Motor neuron (in vitro differentiated cells): Measurements from ENCODE around the gene SLC49A3. TPM values are rescaled to one million over a fixed set of nuclear protein-coding genes. Genes with fewer than 3 reads are reported as not detected.

Experiments used
- ATAC-seq, 8 experiments: fragments of 200-7000 bp; cut with Tn5 transposase; replicated peaks in 6 of 8; 2 replicates each; pipeline ENCODE4 v1.8.0; 2021; ENCODE audit warnings: mild to moderate bottlenecking in 8 of 8, moderate library complexity in 8 of 8
- H3K27ac ChIP-seq, 2 donors: fragments of 250-450 bp; sonication (Bioruptor Pico); 2 replicates each; pipeline ENCODE4 v1.9.0; 2021; ENCODE audit warnings: antibody characterized with exemption in 2 of 2, mild to moderate bottlenecking in 2 of 2, moderate library complexity in 1 of 2
- H3K4me1 ChIP-seq, 2 donors: fragments of 250-450 bp; sonication (Bioruptor Pico); replicated peaks in 1 of 2; 2 replicates each; pipeline ENCODE4 v1.6.1; 2021; ENCODE audit warnings: antibody characterized with exemption in 2 of 2, mild to moderate bottlenecking in 2 of 2, moderate library complexity in 1 of 2
- H3K4me3 ChIP-seq, 5 donors: fragments of 250-450 bp; sonication (Bioruptor Pico); 2 replicates each; pipeline ENCODE4 v1.9.0; 2021; ENCODE audit warnings: antibody characterized with exemption in 5 of 5, mild to moderate bottlenecking in 5 of 5, moderate library complexity in 4 of 5
- WGBS, 10 experiments: fragments of 450-650 bp; shearing (Covaris generic); methylation state at CpG; one replicate each; pipeline ENCODE4 v1.0.0; 2022; 5-methylcytosine and 5-hydroxymethylcytosine counted together
- in situ Hi-C, 9 experiments: fragments of 400-800 bp; cut with MboI; loops; one replicate each; pipeline ENCODE4 v1.15.0; 2021; ENCODE audit warnings: low sequenced_read_pairs in 9 of 9, low pct_unique_long_range_greater_than_20kb in 2 of 9; ENCODE audit not compliant: unreplicated experiment in 9 of 9
- total RNA-seq, 8 experiments: library from RNA; unstranded; fragments of 300-600 nt; gene quantifications; 2 replicates each; pipeline versions ENCODE4 v1.2.3 to v1.2.4, GENCODE V29; 2022

Gene SLC49A3
- total RNA-seq, 8 experiments from 2014 or later, result 0.13 to 1.7 (median 0.37) TPM; not detected in 2

GRCh38 chr4:729336-730315 is 40.7 kb upstream of the SLC49A3 start:
- ATAC-seq, result no peak
- Histone ChIP-seq H3K4me1 (peaks cover 4 to 18% of the 10 kb centered on the region in 2 donors), H3K4me3 (no peak overlapping the region), H3K27ac (no peak overlapping the region)
- WGBS, 10 experiments, result 78 to 100% (median 93%) methylated on average over 1 to 9 of the region's 20 CpGs
- in situ Hi-C loops, result no loop called here

- H3K4me3 ChIP-seq, result no peak overlapping the region
- ATAC-seq, result no peak
- 63 to 100% (median 88%) methylated on average over 1 to 6 of the region's 6 CpGs; no CpG with 5 or more reads in 1 of the 10 experiments for WGBS, 10 experiments
- H3K27ac ChIP-seq, result peak overlapping the region in 1 of 2 donors; percentile 1
- in situ Hi-C loops, result no loop called here
- peaks cover 4 to 18% of the 10 kb centered on the region in 2 donors for H3K4me1 ChIP-seq
Observed at GRCh38 chr4:727576-727975, 38.6 kb upstream of the SLC49A3 start.

GRCh38 chr4:726838-727237 is 37.9 kb upstream of the SLC49A3 start:
- Histone ChIP-seq H3K4me3 (no peak overlapping the region), H3K27ac (peak overlapping the region in 1 of 2 donors; percentile 71), H3K4me1 (peaks cover 4 to 18% of the 10 kb centered on the region in 2 donors)
- peak in 7 of 8 experiments; percentile 24 to 92 (median 88) for ATAC-seq
- WGBS, 10 experiments, result 25 to 100% (median 90%) methylated on average over 1 to 15 of the region's 17 CpGs; no CpG with 5 or more reads in 5 of the 10 experiments
- in situ Hi-C loops, result no loop called here

GRCh38 chr4:726235-726787 is 37.4 kb upstream of the SLC49A3 start:
- H3K27ac ChIP-seq, result peak overlapping the region in 1 of 2 donors; percentile 71
- in situ Hi-C loops, result no loop called here
- H3K4me3 ChIP-seq, result no peak overlapping the region
- peak in 4 of 8 experiments; percentile 6 to 12 (median 8) for ATAC-seq
- WGBS, 10 experiments, result 15 to 84% (median 60%) methylated on average over 2 to 11 of the region's 16 CpGs; no CpG with 5 or more reads in 3 of the 10 experiments
- peaks cover 4 to 18% of the 10 kb centered on the region in 2 donors for H3K4me1 ChIP-seq

- in situ Hi-C loops, result no loop called here
- Histone ChIP-seq H3K27ac (peak overlapping the region in 1 of 2 donors; percentile 71), H3K4me1 (peaks cover 4 to 18% of the 10 kb centered on the region in 2 donors), H3K4me3 (no peak overlapping the region)
- WGBS, 10 experiments, result 60 to 96% (median 87%) methylated on average over 1 to 9 of the region's 41 CpGs; no CpG with 5 or more reads in 7 of the 10 experiments
- ATAC-seq, result no peak
Observed at GRCh38 chr4:725391-726234, 36.7 kb upstream of the SLC49A3 start.

- in situ Hi-C loops, result no loop called here
Observed at GRCh38 chr4:723751-724530, 35.0 kb upstream of the SLC49A3 start.

GRCh38 chr4:722851-723360 is 34.0 kb upstream of the SLC49A3 start:
- H3K4me1 ChIP-seq, result peaks cover 4 to 18% of the 10 kb centered on the region in 2 donors
- in situ Hi-C loops, result no loop called here
- no peak overlapping the region for H3K27ac ChIP-seq
- ATAC-seq, result no peak
- no peak overlapping the region for H3K4me3 ChIP-seq
- 95 to 100% (median 100%) methylated on average over 1 to 8 of the region's 61 CpGs; no CpG with 5 or more reads in 5 of the 10 experiments for WGBS, 10 experiments

More at GRCh38 chr4:723751-724530, 35.0 kb upstream of the SLC49A3 start:
- Histone ChIP-seq H3K27ac (no peak overlapping the region), H3K4me3 (no peak overlapping the region), H3K4me1 (peaks cover 4 to 18% of the 10 kb centered on the region in 2 donors)
- peak in 1 of 8 experiments; percentile 19 for ATAC-seq
- WGBS, 10 experiments, result 80 to 100% (median 93%) methylated on average over 2 to 3 of the region's 28 CpGs; no CpG with 5 or more reads in 7 of the 10 experiments

- peaks cover 4 to 14% of the 10 kb centered on the region in 2 donors for H3K4me1 ChIP-seq
- peak in 1 of 8 experiments; percentile 3 for ATAC-seq
- WGBS, 10 experiments, result 85 to 100% (median 93%) methylated on average over 1 to 14 of the region's 47 CpGs; no CpG with 5 or more reads in 5 of the 10 experiments
- no peak overlapping the region for H3K27ac ChIP-seq
- H3K4me3 ChIP-seq, result no peak overlapping the region
- in situ Hi-C loops, result no loop called here
Observed at GRCh38 chr4:722169-722725, 33.3 kb upstream of the SLC49A3 start.

- peak in 6 of 8 experiments; percentile 6 to 81 (median 43) for ATAC-seq
- Histone ChIP-seq H3K4me3 (no peak overlapping the region), H3K4me1 (peaks cover 4 to 7% of the 10 kb centered on the region in 2 donors), H3K27ac (no peak overlapping the region)
- 70 to 100% (median 86%) methylated on average over 1 to 4 of the region's 31 CpGs; no CpG with 5 or more reads in 4 of the 10 experiments for WGBS, 10 experiments
- in situ Hi-C loops, result no loop called here
Observed at GRCh38 chr4:721261-722168, 32.6 kb upstream of the SLC49A3 start.

GRCh38 chr4:720111-720860 is 31.3 kb upstream of the SLC49A3 start:
- WGBS, 10 experiments, result 80 to 100% (median 95%) methylated on average over 1 to 12 of the region's 59 CpGs; no CpG with 5 or more reads in 5 of the 10 experiments
- Histone ChIP-seq H3K4me1 (no peaks in the 10 kb centered on the region), H3K4me3 (no peak overlapping the region), H3K27ac (no peak overlapping the region)
- peak in 3 of 8 experiments; percentile 11 to 16 (median 13) for ATAC-seq
- in situ Hi-C loops, result no loop called here
